ENCODE data around the gene IL32. TPM values are rescaled to one million over a fixed set of nuclear protein-coding genes. Genes with fewer than 3 reads are reported as not detected.

The IL32 gene
- total and polyA plus RNA-seq, 9 of the 15 experiments (the other 6 are each of a cell fraction or from before 2014, with no cell fraction given): 0.21 to 2.2 (median 0.37) TPM; not detected in 3

- TF ChIP-seq ZNF583 (CRISPR knock-in tag; IDR thresholded peaks at IDR 0.05) (peak; percentile 86), SMARCA5 (IDR thresholded peaks at IDR 0.05) (no peak), BCL6 (CRISPR knock-in tag; IDR thresholded peaks at IDR 0.05) (no peak), VEZF1 (CRISPR knock-in tag; IDR thresholded peaks at IDR 0.05) (peak; percentile 96), ATF4 (CRISPR knock-in tag; IDR thresholded peaks at IDR 0.05) (peak; percentile 55; the same call in 1 of the 2 replicates), HNRNPL (IDR thresholded peaks at IDR 0.05; ENCODE audit: low read depth, low read length) (peak; percentile 76; the same call in 1 of the 2 replicates), SETDB1 (IDR thresholded peaks at IDR 0.05; ENCODE audit: low read length) (no peak), ZSCAN32 (CRISPR knock-in tag; IDR thresholded peaks at IDR 0.05) (0 out of 2 replicates have a peak, but pooled peaks have one; percentile 15), RBBP5 (IDR thresholded peaks at IDR 0.05; ENCODE audit: borderline replicate concordance, insufficient read depth, low read length, poor library complexity, severe bottlenecking) (peak; percentile 66), GABPA (tag; conservative IDR thresholded peaks at IDR 0.05; ENCODE audit: low read depth) (peak; percentile 99), ZBTB17 (CRISPR knock-in tag; IDR thresholded peaks at IDR 0.05) (peak; percentile 67; the same call in 1 of the 2 replicates), E2F8 (IDR thresholded peaks at IDR 0.05; ENCODE audit: low read depth, partially characterized antibody) (peak; percentile 73), MCM5 (IDR thresholded peaks at IDR 0.05; ENCODE audit: low read depth) (no peak), ZFP1 (CRISPR knock-in tag; IDR thresholded peaks at IDR 0.05) (0 out of 2 replicates have a peak, but pooled peaks have one; percentile 41), RCOR1 (IDR thresholded peaks at IDR 0.05; ENCODE audit: borderline replicate concordance in 1 of 2, low read depth in 2 of 2, low read length in 2 of 2) (peak in 1 of 2 experiments; percentile 36; a peak in 1 of 4 replicates), E2F6 (IDR thresholded peaks at IDR 0.05; ENCODE audit: borderline replicate concordance in 1 of 2, extremely low read depth in 1 of 2, insufficient read depth in 1 of 2, insufficient read length in 1 of 2, low read depth in 1 of 2, low read length in 1 of 2, poor library complexity in 1 of 2, severe bottlenecking in 1 of 2) (peak; percentile 34 to 79), TRIM25 (IDR thresholded peaks at IDR 0.05; ENCODE audit: borderline replicate concordance) (no peak), DIDO1 (tag; IDR thresholded peaks at IDR 0.05; ENCODE audit: low read depth) (peak; percentile 54), MAZ (CRISPR knock-in tag; conservative IDR thresholded peaks at IDR 0.05 in 1 of 2, IDR thresholded peaks at IDR 0.05 in 1 of 2) (peak; percentile 94 to 99)
These were observed 40.9 kb downstream of the IL32 start (continued) for GRCh38 chr16:3106205-3106928.
